ENCODE measurements around the gene CTLA4.

DNA sequence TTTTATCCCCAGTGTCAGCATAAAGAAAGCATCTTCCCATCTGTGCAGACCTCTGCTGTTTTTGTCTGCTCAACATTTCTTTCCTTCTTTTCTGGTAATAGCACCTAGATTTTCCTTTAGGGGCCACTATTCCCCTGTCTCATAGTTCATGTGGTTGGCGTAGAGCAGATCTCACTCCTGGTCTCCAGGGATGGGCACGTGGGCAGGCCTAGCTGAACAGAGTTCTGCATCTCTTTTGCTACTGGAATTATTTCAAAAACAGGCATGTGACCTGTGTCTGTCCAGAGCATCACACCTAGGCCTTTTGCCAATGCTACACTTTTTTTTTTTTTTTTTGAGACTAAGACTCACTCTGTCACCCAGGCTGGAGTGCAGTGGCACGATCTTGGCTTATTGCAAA, 51.3 kb downstream of the CTLA4 start:
- TF ChIP-seq, protein P1, sequence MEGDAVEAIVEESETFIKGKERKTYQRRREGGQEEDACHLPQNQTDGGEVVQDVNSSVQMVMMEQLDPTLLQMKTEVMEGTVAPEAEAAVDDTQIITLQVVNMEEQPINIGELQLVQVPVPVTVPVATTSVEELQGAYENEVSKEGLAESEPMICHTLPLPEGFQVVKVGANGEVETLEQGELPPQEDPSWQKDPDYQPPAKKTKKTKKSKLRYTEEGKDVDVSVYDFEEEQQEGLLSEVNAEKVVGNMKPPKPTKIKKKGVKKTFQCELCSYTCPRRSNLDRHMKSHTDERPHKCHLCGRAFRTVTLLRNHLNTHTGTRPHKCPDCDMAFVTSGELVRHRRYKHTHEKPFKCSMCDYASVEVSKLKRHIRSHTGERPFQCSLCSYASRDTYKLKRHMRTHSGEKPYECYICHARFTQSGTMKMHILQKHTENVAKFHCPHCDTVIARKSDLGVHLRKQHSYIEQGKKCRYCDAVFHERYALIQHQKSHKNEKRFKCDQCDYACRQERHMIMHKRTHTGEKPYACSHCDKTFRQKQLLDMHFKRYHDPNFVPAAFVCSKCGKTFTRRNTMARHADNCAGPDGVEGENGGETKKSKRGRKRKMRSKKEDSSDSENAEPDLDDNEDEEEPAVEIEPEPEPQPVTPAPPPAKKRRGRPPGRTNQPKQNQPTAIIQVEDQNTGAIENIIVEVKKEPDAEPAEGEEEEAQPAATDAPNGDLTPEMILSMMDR (IDR thresholded peaks at IDR 0.05; ENCODE audit: insufficient read depth, low read length), result no peak
- no peak for TF ChIP-seq POLR2AphosphoS5 (IDR thresholded peaks at IDR 0.05; ENCODE audit: low read depth)
